Stimulated activated CD8-positive, alpha-beta memory T cell treated with anti-CD3 and anti-CD28 coated beads, Interleukin-4, amount 100 ng/mL, for 4 hours (primary cell): ENCODE measurements around the gene PKIB.
"Not testable (repeated sequence)": the region's sequence is repeated elsewhere in the genome, so short reads cannot be mapped to it uniquely, and the experiment has no call there.

Experiments
- DNase-seq, 2 donors: peaks; one replicate each; pipeline ENCODE4 v3.0.0-alpha.2; 2020; ENCODE audit warnings: low read depth in 2 of 2, low spot score in 1 of 2

Gene PKIB

GRCh38 chr6:122740936-122741335, 130.7 kb downstream of the PKIB start:
- no peak for DNase-seq

- not testable (repeated sequence) for DNase-seq
These were observed 134.0 kb downstream of the PKIB start for GRCh38 chr6:122744247-122744646.

- DNase-seq = not testable (repeated sequence)
These were observed 134.7 kb downstream of the PKIB start for GRCh38 chr6:122744856-122745255.

- no peak for DNase-seq
These were observed 136.5 kb downstream of the PKIB start for GRCh38 chr6:122746688-122747087.

- DNase-seq = no peak
These were observed 137.4 kb downstream of the PKIB start for GRCh38 chr6:122747573-122747972.

GRCh38 chr6:122748945-122749344, 138.7 kb downstream of the PKIB start:
- not testable (repeated sequence) for DNase-seq

- no peak for DNase-seq
These were observed 139.3 kb downstream of the PKIB start for GRCh38 chr6:122749451-122750050.

- DNase-seq = no peak
These were observed 141.1 kb downstream of the PKIB start for GRCh38 chr6:122751326-122751725.

GRCh38 chr6:122752459-122752858, 142.3 kb downstream of the PKIB start:
- no peak for DNase-seq

GRCh38 chr6:122753000-122753687, 142.9 kb downstream of the PKIB start:
- no peak for DNase-seq

- DNase-seq = no peak
These were observed 143.5 kb downstream of the PKIB start for GRCh38 chr6:122753688-122754056.

GRCh38 chr6:122754191-122754731, 144.1 kb downstream of the PKIB start:
- DNase-seq = no peak

GRCh38 chr6:122755901-122756300, 145.7 kb downstream of the PKIB start:
- no peak for DNase-seq

- no peak for DNase-seq
These were observed 148.7 kb downstream of the PKIB start for GRCh38 chr6:122758927-122759334.

GRCh38 chr6:122760330-122760729, 150.1 kb downstream of the PKIB start:
- DNase-seq = no peak

GRCh38 chr6:122766256-122766655, 156.1 kb downstream of the PKIB start:
- DNase-seq = no peak

- DNase-seq = no peak
These were observed 160.8 kb downstream of the PKIB start for GRCh38 chr6:122770835-122771601.

GRCh38 chr6:122772724-122773415, 162.7 kb downstream of the PKIB start:
- no peak for DNase-seq
